Neural cell (in vitro differentiated cells): ENCODE measurements around the gene LRGUK.

Experiments used
- CTCF ChIP-seq: fragments of 450-650 bp; IDR thresholded peaks from 2 replicates; pipeline ENCODE4 v1.5.1; 2014; ENCODE audit warnings: antibody characterized with exemption, mild to moderate bottlenecking, moderate library complexity; ENCODE audit not compliant: poor library complexity, severe bottlenecking
- EZH2 ChIP-seq: fragments of 200-600, 300-800 bp; shearing (Covaris generic), sonication (generic); IDR thresholded peaks from 2 replicates; pipeline ENCODE4 v1.6.1; 2014; ENCODE audit warnings: antibody characterized with exemption, low read length, borderline replicate concordance, mild to moderate bottlenecking; ENCODE audit not compliant: insufficient read depth, poor library complexity, severe bottlenecking
- POLR2AphosphoS5 ChIP-seq: IDR thresholded peaks from 2 replicates; pipeline ENCODE4 v1.6.1; 2012
- TAF1 ChIP-seq: IDR thresholded peaks from 2 replicates; pipeline ENCODE4 v1.6.1; 2012; ENCODE audit warnings: low read depth

DNA sequence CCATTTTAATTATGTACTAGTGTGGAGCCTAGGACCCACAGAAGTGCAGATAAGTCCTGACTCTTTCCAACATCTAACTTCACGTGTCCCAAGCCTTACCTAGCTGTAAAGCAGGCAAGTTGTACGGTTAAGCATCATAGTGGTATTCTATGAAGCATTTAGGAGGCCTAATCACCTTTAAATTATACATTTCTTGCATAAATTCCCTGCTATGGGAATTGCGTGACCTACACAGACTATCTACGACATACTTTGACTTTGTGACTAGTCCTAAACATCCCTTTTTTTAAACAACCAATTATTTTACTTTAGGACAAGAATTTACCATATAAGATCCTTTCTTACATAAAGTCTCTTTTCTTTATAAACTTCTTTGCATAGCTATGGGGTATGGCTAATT, 37.7 kb upstream of the LRGUK start:
- TF ChIP-seq CTCF (no peak), TAF1 (no peak), EZH2 (no peak), POLR2AphosphoS5 (no peak)
